HG03571 (cell line): Measurements from ENCODE around the gene LGR6.

Source experiments
- ATAC-seq: cut with Tn5 transposase; IDR thresholded peaks from one replicate; pipeline ENCODE4 v1.9.1; 2021; ENCODE audit not compliant: unreplicated experiment

LGR6 gene

GRCh38 chr1:202199040-202199889, 5.7 kb downstream of the LGR6 start:
- no peak for ATAC-seq

- ATAC-seq = no peak
Observed at GRCh38 chr1:202200112-202200548, 6.5 kb downstream of the LGR6 start.

GRCh38 chr1:202200669-202201068, 7.1 kb downstream of the LGR6 start:
- ATAC-seq = no peak

GRCh38 chr1:202201266-202201665, 7.7 kb downstream of the LGR6 start:
- ATAC-seq = no peak

- ATAC-seq = no peak
Observed at GRCh38 chr1:202201971-202202370, 8.4 kb downstream of the LGR6 start.

- no peak for ATAC-seq
Observed at GRCh38 chr1:202202500-202203168, 9.0 kb downstream of the LGR6 start.

- no peak for ATAC-seq
Observed at GRCh38 chr1:202203238-202204039, 9.8 kb downstream of the LGR6 start.

GRCh38 chr1:202204065-202204464, 10.5 kb downstream of the LGR6 start:
- no peak for ATAC-seq

- no peak for ATAC-seq
Observed at GRCh38 chr1:202205523-202206190, 12.1 kb downstream of the LGR6 start.

GRCh38 chr1:202207292-202207691, 13.7 kb downstream of the LGR6 start:
- ATAC-seq = no peak

GRCh38 chr1:202208351-202208857, 14.8 kb downstream of the LGR6 start:
- no peak for ATAC-seq

GRCh38 chr1:202210385-202210784, 16.8 kb downstream of the LGR6 start:
- ATAC-seq = no peak

- no peak for ATAC-seq
Observed at GRCh38 chr1:202210969-202211368, 17.4 kb downstream of the LGR6 start.

GRCh38 chr1:202212787-202213186, 19.2 kb downstream of the LGR6 start:
- ATAC-seq = no peak

GRCh38 chr1:202213361-202214088, 19.9 kb downstream of the LGR6 start:
- no peak for ATAC-seq

- ATAC-seq = no peak
Observed at GRCh38 chr1:202214089-202214843, 20.7 kb downstream of the LGR6 start.

- ATAC-seq = no peak
Observed at GRCh38 chr1:202215472-202216130, 22.0 kb downstream of the LGR6 start.

- ATAC-seq = no peak
Observed at GRCh38 chr1:202216691-202217090, 23.1 kb downstream of the LGR6 start.

GRCh38 chr1:202217516-202217915, 23.9 kb downstream of the LGR6 start:
- no peak for ATAC-seq
